ENCODE results near the gene CKMT2. TPM values are rescaled to one million over a fixed set of nuclear protein-coding genes. Genes with fewer than 3 reads are reported as not detected.

Gene CKMT2
- total and polyA plus RNA-seq, 2 of the 8 experiments (the other 6 are each of a cell fraction or from before 2014, with no cell fraction given): 2.4 to 5.0 TPM

- no peak overlapping the region for H3K27ac ChIP-seq (ENCODE audit: low read depth, low read length)
- CTCF ChIA-PET (ENCODE audit: partially characterized antibody): interaction anchor here (1.2 to 1.3 kb wide), 3 partner anchors 12 to 53 kb away, joined by 3 read pairs; no protein-coding TSS in a partner anchor
Observed at GRCh38 chr5:81246697-81247096, 13.6 kb downstream of the CKMT2 start.

More at GRCh38 chr5:81246697-81247096, 13.6 kb downstream of the CKMT2 start:
- H3K4me2 ChIP-seq (ENCODE audit: insufficient read depth in 1 of 2, low read depth in 2 of 2, low read length in 2 of 2): no peak overlapping the region; a peak in 1 of 4 replicates
- no peak for TF ChIP-seq TAF1 (IDR thresholded peaks at IDR 0.05; ENCODE audit: low read depth, low read length)
- no peak for TF ChIP-seq CTBP2 (IDR thresholded peaks at IDR 0.05; ENCODE audit: borderline replicate concordance, insufficient read depth, insufficient read length, low read length)
- no peak for TF ChIP-seq RXRA (IDR thresholded peaks at IDR 0.05; ENCODE audit: insufficient read depth, low read depth, low read length)
- TF ChIP-seq EGR1 (IDR thresholded peaks at IDR 0.05; ENCODE audit: borderline replicate concordance, low read depth, low read length): no peak
- H3K4me1 ChIP-seq (replicated peaks in 1 of 4; ENCODE audit: control insufficient read depth in 3 of 4, insufficient read depth in 4 of 4, low read length in 3 of 4): peaks cover 0 to 5% (median 2%) of the 10 kb centered on the region in 4 experiments; a peak in 2 of 7 replicates
- H3K23me2 ChIP-seq (ENCODE audit: low read depth, low read length): no peaks in the 10 kb centered on the region; the same call in 1 of the 2 replicates
- H3K4ac ChIP-seq (replicated peaks; ENCODE audit: insufficient read length, low read depth, low read length): no peak overlapping the region
- DNase-seq (ENCODE audit: low read depth in 1 of 2, low spot score in 2 of 2) (no peak), FAIRE-seq (no peak)
- no peak overlapping the region for H2BK12ac ChIP-seq (ENCODE audit: low read depth, low read length)
- no peak overlapping the region for H2BK5ac ChIP-seq (ENCODE audit: low read depth, low read length)
- no peak overlapping the region for H4K5ac ChIP-seq (ENCODE audit: insufficient read length, low read depth, low read length)
- POLR2A ChIA-PET (ENCODE audit: partially characterized antibody): interaction anchor here (0.7 to 5.8 kb wide), 3 partner anchors 10 to 15 kb away, joined by 3 to 24 read pairs (median 3); partner anchors contain the start of gene CKMT2
- no peak overlapping the region for H2BK15ac ChIP-seq (ENCODE audit: low read length)
- no peaks in the 10 kb centered on the region for H3K79me2 ChIP-seq (ENCODE audit: control insufficient read depth in 1 of 2, insufficient read depth in 2 of 2, low read length in 2 of 2)
- no peaks in the 10 kb centered on the region for H3K9me3 ChIP-seq (ENCODE audit: insufficient read depth in 2 of 2, low read depth in 1 of 2, low read length in 1 of 2)
- H4K8ac ChIP-seq (ENCODE audit: extremely low read depth, insufficient read depth, low read length): no peak overlapping the region
- H3K23ac ChIP-seq (ENCODE audit: insufficient read length): no peak overlapping the region
- 0 out of 8 replicates have a peak, but pooled peaks cover 0 to 4% (median 0%) of the 10 kb centered on the region in 4 experiments for H3K36me3 ChIP-seq (ENCODE audit: control insufficient read depth in 2 of 4, insufficient read depth in 4 of 4, low read length in 3 of 4)
- H2AFZ ChIP-seq (ENCODE audit: low read length): no peak overlapping the region
- no peak overlapping the region for H3K14ac ChIP-seq (ENCODE audit: insufficient read length)
- H3K18ac ChIP-seq (ENCODE audit: extremely low read depth, low read length): no peak overlapping the region
- no peak overlapping the region for H3K4me3 ChIP-seq (ENCODE audit: extremely low read depth in 1 of 4, insufficient read depth in 2 of 4, low read depth in 3 of 4, low read length in 4 of 4)
- no peak overlapping the region for H4K91ac ChIP-seq (replicated peaks; ENCODE audit: insufficient read length, low read length)
- no peaks in the 10 kb centered on the region for H3K27me3 ChIP-seq (replicated peaks in 1 of 4; ENCODE audit: control insufficient read depth in 3 of 4, extremely low read depth in 1 of 4, insufficient read depth in 3 of 4, low read length in 3 of 4)
- H4K20me1 ChIP-seq (replicated peaks in 1 of 2; ENCODE audit: control insufficient read depth in 1 of 2, insufficient read depth in 2 of 2, low read length in 2 of 2): peaks cover 3% of the 10 kb centered on the region in 2 experiments
- H2AK5ac ChIP-seq (ENCODE audit: low read depth, low read length): no peak overlapping the region
- no peak overlapping the region for H2BK120ac ChIP-seq (replicated peaks; ENCODE audit: low read depth, low read length)
- H3K56ac ChIP-seq (replicated peaks; ENCODE audit: insufficient read length, low read depth, low read length): no peak overlapping the region
- H2BK20ac ChIP-seq (ENCODE audit: low read length): no peak overlapping the region
- no peak overlapping the region; a peak in 1 of 7 replicates for H3K9ac ChIP-seq (replicated peaks in 1 of 4; ENCODE audit: extremely low read depth in 1 of 4, low read depth in 3 of 4, low read length in 3 of 4)
- WGBS, 2 experiments (ENCODE audit: extremely low coverage in 1 of 2, insufficient coverage in 1 of 2, insufficient read length in 1 of 2, insufficient replicate concordance in 2 of 2, low coverage in 1 of 2, low lambda C conversion rate in 2 of 2, missing lambda C conversion rate in 1 of 2): 93% methylated on average over 6 of the region's 6 CpGs; no CpG with 5 or more reads in 1 of the 2 experiments
- peaks cover 4% of the 10 kb centered on the region for H3K79me1 ChIP-seq (ENCODE audit: low read depth, low read length)

All from H1 (cell line).